GM18868 (cell line): ENCODE data around the gene PSMD6.

Source experiments
- ATAC-seq: cut with Tn5 transposase; IDR thresholded peaks from one replicate; pipeline ENCODE4 v1.9.1; 2021; ENCODE audit warnings: mild to moderate bottlenecking, moderate library complexity; ENCODE audit not compliant: unreplicated experiment

PSMD6 gene

DNA sequence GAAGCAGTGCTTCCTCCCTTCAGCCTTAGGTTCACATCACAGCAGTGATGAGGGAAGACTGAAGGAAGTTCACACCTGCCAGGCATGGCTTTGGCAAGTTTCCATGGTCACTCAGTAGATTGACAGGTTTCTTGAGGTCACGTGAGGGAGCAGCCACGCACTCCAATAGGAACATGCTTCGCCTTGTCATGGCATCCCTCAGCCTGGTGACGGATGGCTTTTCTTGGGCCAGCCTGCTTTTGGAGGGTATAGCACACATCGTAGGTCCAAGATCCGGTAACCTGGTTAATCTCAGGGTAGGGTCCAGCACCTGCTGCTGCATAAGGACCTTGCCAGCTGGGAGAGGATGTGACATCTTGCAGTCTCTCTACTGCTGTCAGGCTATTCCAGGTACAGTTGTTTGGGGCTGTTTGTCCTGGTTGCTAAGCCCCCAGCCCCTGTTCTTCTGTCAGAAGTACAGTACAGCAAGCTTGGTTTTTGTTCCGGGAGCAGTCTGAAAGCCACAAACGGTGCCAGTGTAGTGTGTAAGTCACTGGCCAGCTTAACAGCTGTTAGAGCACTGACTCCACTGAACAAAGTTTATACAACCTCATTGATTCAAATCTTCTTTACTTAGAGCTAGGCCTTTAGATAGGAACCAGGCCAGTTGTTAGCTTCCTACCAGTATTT, 42.3 kb downstream of the PSMD6 start:
- ATAC-seq, result no peak

DNA sequence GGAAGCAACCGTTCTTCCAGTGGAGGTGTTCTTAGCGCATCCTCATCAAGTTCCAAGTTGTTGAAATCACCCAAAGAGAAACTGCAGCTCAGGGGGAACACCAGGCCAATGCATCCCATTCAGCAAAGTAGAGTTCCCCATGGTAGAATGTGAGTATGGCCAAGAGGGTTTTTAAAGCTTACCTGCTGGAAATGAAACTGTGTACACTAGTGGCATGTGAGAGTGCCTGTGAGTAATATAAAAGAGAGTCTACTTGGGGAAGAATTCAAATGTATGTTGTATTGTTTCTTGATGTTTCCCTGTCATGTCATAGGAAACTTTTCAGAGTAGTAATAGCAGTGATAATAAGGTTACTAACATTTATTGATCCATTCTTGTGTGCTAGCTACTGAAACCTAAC, 43.3 kb downstream of the PSMD6 start:
- no peak for ATAC-seq

GRCh38 chr3:63979093-63979885, 44.0 kb downstream of the PSMD6 start:
- ATAC-seq, result no peak

DNA sequence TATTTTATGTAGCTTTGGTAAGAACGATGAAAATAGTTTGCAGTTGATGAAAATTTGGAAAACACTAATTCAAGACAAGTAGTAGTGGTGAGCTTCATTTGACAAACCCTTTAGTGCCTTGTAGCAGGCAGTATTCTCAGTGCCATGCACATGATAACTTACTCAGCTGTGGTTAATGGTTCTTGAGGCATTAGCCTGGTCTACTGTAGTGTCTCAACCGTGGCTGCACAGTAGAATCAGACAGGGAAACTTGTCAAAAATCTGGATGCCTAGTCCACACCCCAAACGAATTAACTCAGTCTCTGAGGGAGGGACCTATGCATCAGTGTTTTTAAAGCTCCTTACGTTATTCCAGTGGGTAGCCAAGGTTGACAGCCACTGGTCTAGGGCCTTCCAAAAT, 45.4 kb downstream of the PSMD6 start:
- ATAC-seq, result no peak

DNA sequence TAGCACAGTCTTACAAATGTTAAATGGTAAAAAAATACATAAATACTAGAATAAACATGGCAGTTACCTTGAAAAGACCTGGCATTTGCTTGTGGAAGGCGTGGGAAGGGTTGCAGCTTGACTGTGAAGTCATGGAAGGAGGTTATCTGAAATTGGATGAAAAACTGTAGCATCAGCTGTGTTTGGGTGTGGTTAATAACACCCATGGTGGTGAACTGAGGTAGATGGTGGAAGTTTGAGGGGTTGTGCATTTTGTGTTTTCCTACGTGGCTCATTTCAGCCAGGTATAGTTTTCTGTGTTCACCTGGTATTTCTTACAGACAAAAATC, 46.5 kb downstream of the PSMD6 start:
- no peak for ATAC-seq

DNA sequence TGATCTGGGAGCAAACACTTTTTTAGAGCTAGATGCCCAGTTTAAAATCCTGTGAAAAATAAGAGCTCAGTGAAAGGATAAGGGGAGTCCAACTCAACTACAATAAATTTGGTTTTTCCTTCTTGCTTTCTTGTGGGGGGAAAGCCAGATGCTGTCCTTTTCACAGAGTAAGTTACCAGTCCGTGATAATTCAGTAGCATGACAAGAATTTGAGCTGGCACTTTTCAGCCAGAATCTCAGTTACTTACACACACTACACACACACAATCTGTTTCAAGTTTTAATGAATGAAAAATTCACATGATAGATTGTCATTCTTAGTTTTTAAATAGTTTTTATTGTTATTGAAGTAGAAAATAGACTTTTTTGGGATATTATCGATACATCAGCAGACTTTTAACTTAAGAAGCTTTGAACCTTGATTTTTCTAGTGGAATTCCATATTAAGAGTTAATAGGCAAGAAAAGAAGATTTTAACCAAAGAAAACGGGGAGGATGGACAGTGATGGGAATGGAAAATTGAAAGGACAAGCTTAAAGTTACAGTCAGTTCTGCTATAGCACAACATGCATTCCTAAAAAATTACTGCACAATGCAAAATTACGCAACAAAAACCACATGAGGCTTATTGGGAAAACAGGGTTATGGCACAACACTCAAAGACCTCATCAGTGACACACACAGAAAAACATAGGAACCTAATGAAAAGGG, 47.0 kb downstream of the PSMD6 start:
- ATAC-seq, result no peak

GRCh38 chr3:63975723-63976122, 47.6 kb downstream of the PSMD6 start:
- ATAC-seq, result no peak

GRCh38 chr3:63974451-63974850, 48.8 kb downstream of the PSMD6 start:
- no peak for ATAC-seq

DNA sequence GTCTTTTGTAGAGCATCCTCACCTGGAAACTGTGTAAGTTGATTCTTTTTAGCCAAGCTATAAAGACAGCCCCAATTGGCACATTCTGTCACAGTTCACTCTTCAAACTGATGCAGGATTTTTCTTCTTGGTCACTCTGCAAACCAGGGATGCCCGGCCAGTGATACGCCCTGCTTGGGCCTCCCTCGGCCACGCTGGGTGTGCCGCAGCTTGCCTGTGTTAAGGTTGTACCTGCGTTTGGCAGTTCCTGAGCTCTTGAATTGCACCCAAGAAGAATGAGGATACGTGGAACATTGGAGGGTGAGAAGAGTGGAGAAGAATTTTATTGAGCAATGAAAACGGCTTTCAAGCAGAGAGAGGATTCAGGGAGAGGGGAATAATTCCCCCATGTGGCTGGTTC, 49.9 kb downstream of the PSMD6 start:
- ATAC-seq, result no peak

- ATAC-seq, result no peak
These were observed 50.3 kb downstream of the PSMD6 start for GRCh38 chr3:63972987-63973386.

DNA sequence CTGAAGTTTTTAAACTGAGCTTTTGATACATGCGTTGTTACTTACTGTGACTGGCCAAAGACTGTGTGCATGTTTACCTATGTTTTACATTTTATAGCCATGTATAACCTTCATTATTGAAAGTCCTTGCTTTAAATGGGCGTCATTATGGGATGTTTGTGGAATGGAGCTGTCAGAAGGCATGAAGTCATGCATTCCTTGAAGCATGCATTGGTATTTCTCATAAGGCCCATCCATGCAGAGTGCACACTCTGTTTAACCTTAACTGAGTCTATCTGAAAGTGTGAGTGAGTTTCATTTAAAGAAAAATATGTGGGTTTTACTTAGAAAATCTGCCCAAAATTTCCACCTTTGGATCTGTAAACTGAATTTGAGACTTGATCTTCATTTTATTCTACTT, 51.1 kb downstream of the PSMD6 start:
- ATAC-seq, result no peak

GRCh38 chr3:63970631-63971475, 52.4 kb downstream of the PSMD6 start:
- no peak for ATAC-seq

- ATAC-seq, result no peak
These were observed 53.4 kb downstream of the PSMD6 start for GRCh38 chr3:63969876-63970275.

DNA sequence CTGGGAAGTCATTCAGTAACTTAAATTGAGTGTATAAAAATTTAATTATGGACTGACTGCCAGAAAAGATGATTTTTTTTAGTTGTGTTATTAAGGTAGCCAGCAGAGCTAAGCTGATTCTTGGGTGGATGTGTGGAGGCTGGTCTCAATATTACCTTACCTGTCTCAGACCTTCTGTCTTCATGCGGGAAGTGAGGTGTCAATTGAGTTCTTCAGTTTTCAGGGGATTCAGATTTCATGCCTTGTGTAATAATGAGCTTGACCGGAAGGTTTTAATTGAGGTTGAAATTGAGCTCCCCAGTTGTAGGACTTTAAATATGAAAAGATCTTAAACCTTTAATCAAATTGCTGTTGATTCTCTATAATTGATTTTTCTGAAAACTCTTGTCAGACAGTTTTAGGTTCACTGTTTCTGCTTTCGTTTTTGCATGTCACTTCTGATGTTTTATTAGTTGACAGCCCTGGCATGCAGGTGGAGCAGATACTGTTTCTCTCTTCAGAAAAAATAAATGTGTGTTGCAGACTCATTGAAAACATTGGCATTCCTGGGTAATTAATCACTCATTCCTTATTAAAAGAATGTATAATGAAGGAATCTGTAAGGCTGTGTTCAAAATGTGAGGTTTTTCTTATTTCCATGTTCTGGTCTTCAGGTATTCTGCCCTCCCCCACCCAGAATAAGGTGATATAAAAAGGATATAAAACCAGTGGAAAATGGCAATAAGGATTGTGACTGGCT, 54.5 kb downstream of the PSMD6 start:
- ATAC-seq, result peak; percentile 19

DNA sequence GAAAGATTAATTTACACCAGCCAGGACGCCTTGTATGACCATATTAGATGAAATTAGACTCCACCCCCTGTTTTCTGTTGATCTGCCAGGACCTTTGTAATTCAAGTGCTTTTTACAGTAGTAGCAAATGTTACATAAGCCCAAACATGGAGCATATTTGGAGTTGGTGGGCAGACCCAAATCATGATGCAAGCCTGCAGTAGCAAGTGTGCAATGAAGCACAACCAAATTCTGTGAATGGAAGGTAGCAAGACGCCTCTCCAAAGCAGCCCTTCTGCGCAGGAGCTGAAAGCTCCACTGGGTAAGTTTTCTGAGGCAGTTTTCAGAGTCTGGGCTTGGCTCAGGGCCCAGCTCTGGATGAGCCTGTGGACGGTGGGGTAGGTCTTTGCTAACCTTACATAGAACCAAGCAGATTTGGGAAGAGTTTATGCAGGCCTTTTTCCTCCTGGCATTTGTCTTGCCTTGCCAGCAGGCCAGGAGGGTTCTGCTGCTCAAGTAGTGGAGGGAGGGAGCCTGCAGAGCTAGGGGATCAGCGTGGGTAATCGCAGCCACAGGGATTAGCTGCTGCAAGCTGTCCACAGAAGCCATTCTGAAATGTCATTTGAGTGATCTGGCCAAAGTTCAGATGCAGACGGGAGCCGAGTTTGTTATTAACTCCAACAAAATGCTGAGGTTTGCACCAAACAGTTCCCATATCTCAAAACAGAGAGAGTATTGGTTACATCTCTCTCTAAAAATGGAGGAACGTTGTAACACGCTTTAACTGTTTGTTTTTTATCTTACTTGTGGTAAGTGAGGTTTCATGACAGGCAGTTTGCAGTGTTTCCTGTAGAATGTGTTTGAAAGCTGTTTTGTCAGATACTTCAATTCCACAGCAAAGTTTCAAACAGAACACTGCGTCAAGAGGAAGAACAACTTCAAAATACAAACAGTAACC, 55.4 kb downstream of the PSMD6 start:
- peak; percentile 68 for ATAC-seq

GRCh38 chr3:63966871-63967270, 56.4 kb downstream of the PSMD6 start:
- no peak for ATAC-seq

DNA sequence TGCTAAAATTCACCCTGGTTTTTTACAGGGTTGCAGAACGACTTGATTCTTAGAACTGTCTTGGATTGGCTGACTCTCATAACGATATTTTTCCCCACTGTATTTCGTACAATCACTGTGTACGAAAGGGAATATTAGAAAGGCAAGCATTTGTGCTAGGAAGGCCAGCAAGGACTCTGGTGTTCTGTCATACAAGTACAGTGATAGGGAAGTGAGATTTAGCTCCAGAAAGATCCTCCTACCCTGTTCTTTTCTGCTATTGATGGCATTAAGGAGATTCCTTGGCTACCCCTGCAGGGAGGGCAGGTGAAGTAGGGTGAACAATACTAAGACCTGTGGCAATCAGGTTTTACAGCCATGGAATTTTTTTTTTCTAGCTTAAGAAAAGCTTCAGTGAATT, 57.3 kb downstream of the PSMD6 start:
- no peak for ATAC-seq

- ATAC-seq, result no peak
These were observed 58.4 kb downstream of the PSMD6 start for GRCh38 chr3:63964681-63965485.

- ATAC-seq, result no peak
These were observed 59.8 kb downstream of the PSMD6 start for GRCh38 chr3:63963496-63963895.
